PC-3 (cell line): Measurements from ENCODE around the gene SYNE1. TPM values are rescaled to one million over a fixed set of nuclear protein-coding genes. Genes with fewer than 3 reads are reported as not detected.

Source experiments
- ATAC-seq: fragments of 200-7000 bp; cut with Tn5 transposase; 2 replicates; pipeline ENCODE4 v1.9.1; 2020; ENCODE audit warnings: mild to moderate bottlenecking, moderate library complexity
- BruUV-seq: library from RNA; stranded (reverse); fragments of 400-500 nt; replicated peaks from 2 replicates; lab custom pipeline; 2021; lab: Mats Ljungman, UMichigan
- CTCF ChIA-PET: fragments of 300-600 bp; sonication (Branson Sonifier 250); formaldehyde crosslinking; loops from one replicate; lab custom pipeline; 2022; ENCODE audit warnings: antibody characterized with exemption; lab: Charles Lee
- POLR2A ChIA-PET: fragments of 300-600 bp; sonication (Branson Sonifier 250); formaldehyde crosslinking; loops from one replicate; lab custom pipeline; 2022; ENCODE audit warnings: antibody characterized with exemption; ENCODE audit not compliant: unreplicated experiment; lab: Charles Lee
- DNase-seq: peaks from one replicate; pipeline ENCODE4 v3.0.0-alpha.2; 2015
- H2AFZ ChIP-seq: fragments of 300-600 bp; sonication (generic); 2 replicates; pipeline ENCODE4 v1.6.0; 2016; ENCODE audit warnings: antibody characterized with exemption, low read length
- H3F3A ChIP-seq: fragments of 300-600 bp; sonication (generic); one replicate; pipeline ENCODE4 v1.6.0; 2017; ENCODE audit warnings: antibody characterized with exemption, low read length, control low read depth, mild to moderate bottlenecking; ENCODE audit not compliant: unreplicated experiment
- H3K27ac ChIP-seq: fragments of 300-600 bp; sonication (generic); 2 replicates; pipeline ENCODE4 v1.5.1; 2016; ENCODE audit warnings: mild to moderate bottlenecking, low read length
- H3K27me3 ChIP-seq: fragments of 300-600 bp; sonication (generic); 2 replicates; pipeline ENCODE4 v1.6.1; 2016; ENCODE audit warnings: low read length, mixed read lengths
- H3K36me3 ChIP-seq: fragments of 300-600 bp; sonication (generic); 2 replicates; pipeline ENCODE4 v1.6.1; 2016; ENCODE audit warnings: low read depth, mixed run types, low read length, mixed read lengths
- H3K4me1 ChIP-seq: fragments of 300-600 bp; sonication (generic); 2 replicates; pipeline ENCODE4 v1.5.1; 2016; ENCODE audit warnings: low read length; ENCODE audit not compliant: insufficient read depth
- H3K4me2 ChIP-seq: fragments of 300-600 bp; sonication (generic); 2 replicates; pipeline ENCODE4 v1.6.0; 2016; ENCODE audit warnings: low read length
- H3K4me3 ChIP-seq: fragments of 300-600 bp; sonication (generic); 2 replicates; pipeline ENCODE4 v1.5.1; 2016; ENCODE audit warnings: mild to moderate bottlenecking, low read length, mixed read lengths
- H3K79me2 ChIP-seq: fragments of 300-600 bp; sonication (generic); 2 replicates; pipeline ENCODE4 v1.6.1; 2017; ENCODE audit warnings: low read length, mixed read lengths
- H3K9ac ChIP-seq: fragments of 300-600 bp; sonication (generic); 2 replicates; pipeline ENCODE4 v1.6.0; 2016; ENCODE audit warnings: mild to moderate bottlenecking, low read length
- H3K9me2 ChIP-seq: fragments of 300-600 bp; sonication (generic); replicated peaks from 2 replicates; pipeline ENCODE4 v1.6.1; 2016; ENCODE audit warnings: mixed run types, low read length, mixed read lengths
- H3K9me3 ChIP-seq: fragments of 300-600 bp; sonication (generic); 2 replicates; pipeline ENCODE4 v1.6.1; 2016; ENCODE audit warnings: low read length, mixed read lengths
- H4K20me1 ChIP-seq: fragments of 300-600 bp; sonication (generic); 2 replicates; pipeline ENCODE4 v1.6.1; 2016; ENCODE audit warnings: low read length, mixed read lengths
- CTCF ChIP-seq: fragments of 300-600 bp; sonication (generic); conservative IDR thresholded peaks from 2 replicates; pipeline ENCODE4 v1.5.1; 2017; ENCODE audit warnings: antibody characterized with exemption, low read depth, mild to moderate bottlenecking, low read length
- EZH2 ChIP-seq: fragments of 300-600 bp; sonication (generic); IDR thresholded peaks from one replicate; pipeline ENCODE4 v1.6.1; 2017; ENCODE audit warnings: antibody characterized with exemption, mild to moderate bottlenecking, low read length; ENCODE audit not compliant: unreplicated experiment
- EZH2phosphoT487 ChIP-seq: fragments of 300-600 bp; sonication (generic); IDR thresholded peaks from 2 replicates; pipeline ENCODE4 v1.6.1; 2018; ENCODE audit warnings: mild to moderate bottlenecking, antibody characterized with exemption, low read length, borderline replicate concordance
- intact Hi-C: fragments of 100-400 bp; cut with micrococcal nuclease; formaldehyde crosslinking; loops from 2 replicates; pipeline ENCODE4 v1.9.0; 2023
- total RNA-seq: library from RNA; depleted of rRNA; stranded (reverse); fragments of >200 nt; gene quantifications from 2 replicates; pipeline ENCODE4 v1.2.3, GENCODE V29; 2014

Gene SYNE1
- total RNA-seq, 1 experiment from 2014 or later, result 16.7 TPM

- no peak for TF ChIP-seq CTCF
- no peak for TF ChIP-seq EZH2
- no peak for TF ChIP-seq EZH2phosphoT487
- Histone ChIP-seq H3K9me2 (no peaks in the 10 kb centered on the region), H2AFZ (no peak overlapping the region), H3K4me1 (peaks cover 10% of the 10 kb centered on the region), H4K20me1 (no peaks in the 10 kb centered on the region), H3K79me2 (no peaks in the 10 kb centered on the region), H3K4me2 (no peak overlapping the region), H3K27ac (no peak overlapping the region), H3F3A (no peaks in the 10 kb centered on the region), H3K27me3 (no peaks in the 10 kb centered on the region), H3K9me3 (no peaks in the 10 kb centered on the region), H3K36me3 (no peaks in the 10 kb centered on the region), H3K4me3 (no peak overlapping the region), H3K9ac (no peak overlapping the region)
- POLR2A ChIA-PET, result no interaction called here
- DNase-seq, result no peak
- CTCF ChIA-PET, result no interaction called here
- ATAC-seq, result no peak
- intact Hi-C loops, result no loop called here
- no TSS peak for BruUV-seq
Measured at GRCh38 chr6:152343735-152344360, 293.3 kb downstream of the SYNE1 start.

- Histone ChIP-seq H3K4me2 (no peak overlapping the region), H4K20me1 (no peaks in the 10 kb centered on the region), H3K9ac (no peak overlapping the region), H3K27ac (no peak overlapping the region), H3K4me1 (peaks cover 10% of the 10 kb centered on the region), H3K79me2 (no peaks in the 10 kb centered on the region), H3K27me3 (no peaks in the 10 kb centered on the region), H3K9me3 (no peaks in the 10 kb centered on the region), H2AFZ (no peak overlapping the region), H3F3A (no peaks in the 10 kb centered on the region), H3K9me2 (no peaks in the 10 kb centered on the region), H3K36me3 (no peaks in the 10 kb centered on the region), H3K4me3 (no peak overlapping the region)
- BruUV-seq, result no TSS peak
- ChIA-PET POLR2A (no interaction called here), CTCF (no interaction called here)
- DNase-seq, result no peak
- ATAC-seq, result no peak
- no peak for TF ChIP-seq EZH2
- no peak for TF ChIP-seq CTCF
- no peak for TF ChIP-seq EZH2phosphoT487
- intact Hi-C loops, result no loop called here
Measured at GRCh38 chr6:152341596-152341995, 295.6 kb downstream of the SYNE1 start.
